Activated T-helper 17 cell treated with anti-CD3 and anti-CD28 coated beads, Interleukin-2, amount 50 U/mL, for 72 hours (primary cell): ENCODE data around the gene NCAPG2. TPM values are rescaled to one million over a fixed set of nuclear protein-coding genes. Genes with fewer than 3 reads are reported as not detected.
"Not testable (repeated sequence)": the region's sequence is repeated elsewhere in the genome, so short reads cannot be mapped to it uniquely, and the experiment has no call there.

Source experiments
- ATAC-seq: fragments of 150-1000 bp; cut with Tn5 transposase; replicated peaks from 2 replicates; pipeline ENCODE4 v1.10.0; 2021; ENCODE audit warnings: mild to moderate bottlenecking, moderate library complexity
- H3K27ac Mint-ChIP-seq: one replicate; pipeline ENCODE4 v1.8.0; 2022; ENCODE audit warnings: mixed read lengths
- H3K27me3 Mint-ChIP-seq: one replicate; pipeline ENCODE4 v1.8.0; 2022; ENCODE audit warnings: mixed read lengths
- H3K36me3 Mint-ChIP-seq: one replicate; pipeline ENCODE4 v1.8.0; 2022; ENCODE audit warnings: low read depth, mild to moderate bottlenecking, mixed read lengths
- H3K4me1 Mint-ChIP-seq: one replicate; pipeline ENCODE4 v1.8.0; 2022; ENCODE audit warnings: mixed read lengths
- H3K4me3 Mint-ChIP-seq: one replicate; pipeline ENCODE4 v1.8.0; 2022; ENCODE audit warnings: mild to moderate bottlenecking, mixed read lengths
- H3K9me3 Mint-ChIP-seq: one replicate; pipeline ENCODE4 v1.8.0; 2022; ENCODE audit warnings: mixed read lengths
- total RNA-seq, 2 donors: library from RNA; stranded (reverse); gene quantifications; one replicate each; pipeline ENCODE4 v1.2.3, GENCODE V29; 2022

NCAPG2 gene
- total RNA-seq, 2 donors from 2014 or later = 129 to 141 TPM

GRCh38 chr7:158633055-158633956, 71.3 kb downstream of the NCAPG2 start:
- Mint-ChIP-seq H3K4me1 (no peaks in the 10 kb centered on the region), H3K27me3 (no peaks in the 10 kb centered on the region), H3K4me3 (no peak overlapping the region), H3K9me3 (no peaks in the 10 kb centered on the region), H3K36me3 (peaks cover 72% of the 10 kb centered on the region), H3K27ac (no peak overlapping the region)
- peak; percentile 77 for ATAC-seq

GRCh38 chr7:158631574-158632195, 72.9 kb downstream of the NCAPG2 start:
- Mint-ChIP-seq H3K4me1 (no peaks in the 10 kb centered on the region), H3K27ac (no peak overlapping the region), H3K4me3 (no peak overlapping the region), H3K27me3 (no peaks in the 10 kb centered on the region), H3K36me3 (peaks cover 68% of the 10 kb centered on the region), H3K9me3 (no peaks in the 10 kb centered on the region)
- ATAC-seq = no peak

- not testable (repeated sequence) for H3K4me3 Mint-ChIP-seq, H3K9me3 Mint-ChIP-seq, H3K27me3 Mint-ChIP-seq, H3K27ac Mint-ChIP-seq, H3K4me1 Mint-ChIP-seq, ATAC-seq
- peaks cover 72% of the 10 kb centered on the region for H3K36me3 Mint-ChIP-seq
These were observed 78.3 kb downstream of the NCAPG2 start for GRCh38 chr7:158626289-158626688.

- no peak for ATAC-seq
- Mint-ChIP-seq H3K4me3 (no peak overlapping the region), H3K27me3 (no peaks in the 10 kb centered on the region), H3K9me3 (no peaks in the 10 kb centered on the region), H3K36me3 (peaks cover 47% of the 10 kb centered on the region), H3K27ac (no peak overlapping the region), H3K4me1 (no peaks in the 10 kb centered on the region)
These were observed 81.4 kb downstream of the NCAPG2 start for GRCh38 chr7:158623241-158623640.

DNA sequence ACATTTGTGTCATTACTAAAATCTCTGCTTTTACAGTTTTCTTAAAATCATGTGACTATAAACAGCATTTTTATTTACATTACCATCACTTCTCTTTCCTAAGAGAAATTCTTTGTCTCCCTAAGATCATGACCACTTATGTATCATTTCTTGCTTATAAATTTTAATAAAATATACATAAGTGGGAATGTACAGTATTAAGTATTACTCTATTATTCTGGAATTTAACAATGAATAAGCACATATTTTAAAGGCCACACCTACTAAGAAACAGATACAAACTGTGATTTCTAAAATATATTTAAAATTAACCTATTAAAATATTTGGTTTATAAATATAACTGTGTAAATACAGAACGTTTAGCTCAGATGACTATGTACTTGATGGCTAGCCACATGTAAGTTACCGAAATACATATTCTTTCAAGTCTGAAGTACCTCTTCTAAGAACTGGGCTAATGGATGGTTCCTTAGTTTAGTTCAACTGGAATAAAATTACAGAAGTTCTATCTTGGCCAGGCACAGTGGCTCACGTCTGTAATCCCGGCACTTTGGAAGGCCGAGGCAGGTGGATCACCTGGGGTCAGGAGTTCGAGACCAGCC, 83.7 kb downstream of the NCAPG2 start:
- no peak for ATAC-seq
- Mint-ChIP-seq H3K27me3 (no peaks in the 10 kb centered on the region), H3K4me3 (no peak overlapping the region), H3K4me1 (no peaks in the 10 kb centered on the region), H3K9me3 (no peaks in the 10 kb centered on the region), H3K36me3 (peaks cover 47% of the 10 kb centered on the region), H3K27ac (no peak overlapping the region)

- ATAC-seq = no peak
- no peak overlapping the region for H3K4me3 Mint-ChIP-seq
- peaks cover 42% of the 10 kb centered on the region for H3K36me3 Mint-ChIP-seq
- no peak overlapping the region for H3K27ac Mint-ChIP-seq
- H3K27me3 Mint-ChIP-seq = no peaks in the 10 kb centered on the region
- H3K4me1 Mint-ChIP-seq = no peaks in the 10 kb centered on the region
- no peaks in the 10 kb centered on the region for H3K9me3 Mint-ChIP-seq
These were observed 84.2 kb downstream of the NCAPG2 start for GRCh38 chr7:158620418-158620817.

GRCh38 chr7:158618745-158619140, 85.9 kb downstream of the NCAPG2 start:
- Mint-ChIP-seq H3K27me3 (no peaks in the 10 kb centered on the region), H3K4me1 (no peaks in the 10 kb centered on the region), H3K9me3 (no peaks in the 10 kb centered on the region), H3K4me3 (no peak overlapping the region), H3K36me3 (peaks cover 30% of the 10 kb centered on the region), H3K27ac (no peak overlapping the region)
- no peak for ATAC-seq

DNA sequence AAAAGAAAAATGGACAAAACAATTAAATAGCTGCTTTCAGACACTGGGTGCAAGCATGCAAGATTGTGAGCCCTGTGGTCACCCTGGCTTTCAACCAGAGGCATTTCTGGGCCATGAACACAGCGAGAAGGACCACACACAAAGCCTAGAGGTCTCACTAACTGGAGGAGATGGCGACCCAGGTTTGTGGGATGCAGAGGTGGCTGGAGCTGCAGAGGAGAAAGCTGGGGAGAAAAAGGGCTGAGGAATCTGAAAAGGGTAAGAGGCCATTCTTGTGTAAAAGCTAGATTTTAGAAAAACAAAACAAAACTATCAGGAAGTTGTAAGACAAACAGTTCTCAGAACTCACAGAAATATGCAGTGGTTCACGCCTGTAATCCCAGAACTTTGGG, 86.9 kb downstream of the NCAPG2 start:
- Mint-ChIP-seq H3K36me3 (peaks cover 27% of the 10 kb centered on the region), H3K9me3 (no peaks in the 10 kb centered on the region), H3K4me3 (no peak overlapping the region), H3K4me1 (peaks cover 7% of the 10 kb centered on the region), H3K27me3 (no peaks in the 10 kb centered on the region), H3K27ac (peak overlapping the region; percentile 33)
- ATAC-seq = no peak

DNA sequence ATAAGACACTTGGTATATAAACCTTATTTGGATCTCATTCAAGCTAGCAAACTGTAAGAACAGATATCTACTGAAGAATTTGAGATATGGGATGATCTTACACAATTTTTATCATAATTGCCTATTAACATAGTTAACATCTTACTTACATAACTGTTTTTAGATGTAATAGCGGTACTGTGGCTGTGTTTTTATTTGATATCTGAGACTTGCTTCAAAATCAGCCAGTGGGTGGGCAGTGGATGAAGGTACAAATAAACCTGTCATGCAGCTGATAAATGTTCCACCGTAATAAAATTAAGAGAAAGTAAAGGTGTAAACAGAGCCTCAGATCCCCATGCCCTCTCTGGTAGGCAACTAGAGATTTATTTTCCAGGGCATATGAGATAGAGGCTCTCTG, 88.6 kb downstream of the NCAPG2 start:
- Mint-ChIP-seq H3K4me3 (no peak overlapping the region), H3K27me3 (no peaks in the 10 kb centered on the region), H3K27ac (no peak overlapping the region), H3K4me1 (peaks cover 7% of the 10 kb centered on the region), H3K36me3 (peaks cover 29% of the 10 kb centered on the region), H3K9me3 (no peaks in the 10 kb centered on the region)
- ATAC-seq = no peak

DNA sequence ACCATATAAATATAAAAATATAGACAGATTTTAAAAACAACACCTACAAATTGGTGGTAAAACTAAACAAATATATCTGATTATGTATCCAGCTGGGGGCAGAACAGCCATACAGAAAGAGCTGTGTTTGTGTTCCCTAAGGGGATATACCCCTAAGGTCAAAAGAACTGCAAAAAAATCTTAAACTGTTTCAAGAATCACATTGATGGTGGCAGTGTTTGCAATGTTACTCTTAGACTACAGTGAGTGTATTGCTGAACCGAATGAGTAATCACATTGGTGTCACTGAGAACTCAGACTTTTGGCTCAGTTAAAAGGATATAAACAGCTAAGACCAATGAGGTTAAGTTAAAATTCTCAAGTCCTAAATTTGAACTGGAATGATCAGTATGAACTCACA, 89.9 kb downstream of the NCAPG2 start:
- no peak overlapping the region for H3K4me3 Mint-ChIP-seq
- peak; percentile 59 for ATAC-seq
- H3K27me3 Mint-ChIP-seq = no peaks in the 10 kb centered on the region
- H3K4me1 Mint-ChIP-seq = peaks cover 7% of the 10 kb centered on the region
- no peak overlapping the region for H3K27ac Mint-ChIP-seq
- peaks cover 33% of the 10 kb centered on the region for H3K36me3 Mint-ChIP-seq
- H3K9me3 Mint-ChIP-seq = no peaks in the 10 kb centered on the region

- H3K27ac Mint-ChIP-seq = peak overlapping the region; percentile 69
These were observed 91.1 kb downstream of the NCAPG2 start for GRCh38 chr7:158613481-158613880.

DNA sequence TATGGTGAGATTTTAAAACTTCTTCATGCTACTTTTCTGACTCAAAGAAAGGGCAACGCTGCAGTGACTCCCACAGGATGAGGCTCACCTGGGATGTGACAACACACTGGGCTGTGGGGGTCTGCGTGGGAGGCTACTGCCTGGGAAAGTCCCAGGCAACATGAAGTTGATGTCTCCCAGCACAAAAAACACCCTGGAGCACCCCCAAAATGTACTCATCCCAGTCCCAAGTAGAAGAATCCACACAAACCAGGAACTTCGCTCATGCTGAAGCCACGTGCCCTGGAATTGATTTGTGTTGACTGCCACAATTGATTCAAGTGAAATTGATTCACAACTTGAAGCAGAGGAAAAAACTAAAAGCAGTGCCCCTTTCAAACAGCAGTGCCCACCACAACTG, 92.1 kb downstream of the NCAPG2 start:
- peak overlapping the region; percentile 69 for H3K27ac Mint-ChIP-seq

More at GRCh38 chr7:158613481-158613880, 91.1 kb downstream of the NCAPG2 start:
- ATAC-seq = peak; percentile 77
- Mint-ChIP-seq H3K36me3 (peaks cover 33% of the 10 kb centered on the region), H3K4me3 (peak overlapping the region; percentile 21), H3K27me3 (no peaks in the 10 kb centered on the region), H3K9me3 (no peaks in the 10 kb centered on the region), H3K4me1 (peaks cover 7% of the 10 kb centered on the region)

GRCh38 chr7:158611541-158611940, 93.1 kb downstream of the NCAPG2 start:
- Mint-ChIP-seq H3K4me1 (peaks cover 7% of the 10 kb centered on the region), H3K27ac (no peak overlapping the region), H3K36me3 (peaks cover 22% of the 10 kb centered on the region), H3K27me3 (no peaks in the 10 kb centered on the region), H3K4me3 (no peak overlapping the region), H3K9me3 (no peaks in the 10 kb centered on the region)
- ATAC-seq = no peak

More for the DNA sequence above, 92.1 kb downstream of the NCAPG2 start:
- peak overlapping the region; percentile 21 for H3K4me3 Mint-ChIP-seq
- no peaks in the 10 kb centered on the region for H3K27me3 Mint-ChIP-seq
- H3K36me3 Mint-ChIP-seq = peaks cover 29% of the 10 kb centered on the region
- H3K9me3 Mint-ChIP-seq = no peaks in the 10 kb centered on the region
- peaks cover 7% of the 10 kb centered on the region for H3K4me1 Mint-ChIP-seq
- ATAC-seq = no peak

- H3K4me1 Mint-ChIP-seq = peaks cover 7% of the 10 kb centered on the region
- ATAC-seq = no peak
- peaks cover 20% of the 10 kb centered on the region for H3K36me3 Mint-ChIP-seq
- no peak overlapping the region for H3K4me3 Mint-ChIP-seq
- no peaks in the 10 kb centered on the region for H3K9me3 Mint-ChIP-seq
- no peak overlapping the region for H3K27ac Mint-ChIP-seq
- no peaks in the 10 kb centered on the region for H3K27me3 Mint-ChIP-seq
These were observed 95.2 kb downstream of the NCAPG2 start for GRCh38 chr7:158609313-158609974.
